Measurements from ENCODE around the gene HS6ST2. TPM values are rescaled to one million over a fixed set of nuclear protein-coding genes. Genes with fewer than 3 reads are reported as not detected.

Gene HS6ST2
- total RNA-seq, 1 donor from 2014 or later: 0.92 TPM

- no peaks in the 10 kb centered on the region for H3K27me3 ChIP-seq (ENCODE audit: low read depth)
- no peak for DNase-seq
- no peak overlapping the region for H3K27ac ChIP-seq
- no peaks in the 10 kb centered on the region for H3K4me1 ChIP-seq
- H3K9me3 ChIP-seq: no peaks in the 10 kb centered on the region
- no peak for ATAC-seq
- no peak overlapping the region for H3K4me3 ChIP-seq
- no peaks in the 10 kb centered on the region for H3K36me3 ChIP-seq
- TF ChIP-seq CTCF (IDR thresholded peaks at IDR 0.05): no peak
- intact Hi-C loops (cut with DNase I): no loop called here
These were observed 253.7 kb downstream of the HS6ST2 start for GRCh38 chrX:132704769-132705168.

- Histone ChIP-seq H3K36me3 (no peaks in the 10 kb centered on the region), H3K4me1 (no peaks in the 10 kb centered on the region), H3K27ac (no peak overlapping the region), H3K9me3 (no peaks in the 10 kb centered on the region), H3K4me3 (no peak overlapping the region), H3K27me3 (ENCODE audit: low read depth) (no peaks in the 10 kb centered on the region)
- DNase-seq: no peak
- no peak for TF ChIP-seq CTCF (IDR thresholded peaks at IDR 0.05)
- no peak for ATAC-seq
- intact Hi-C loops (cut with DNase I): no loop called here
These were observed 264.0 kb downstream of the HS6ST2 start for GRCh38 chrX:132694382-132694781.

GRCh38 chrX:132692526-132692925, 265.9 kb downstream of the HS6ST2 start:
- TF ChIP-seq CTCF (IDR thresholded peaks at IDR 0.05): no peak
- Histone ChIP-seq H3K4me3 (no peak overlapping the region), H3K27ac (no peak overlapping the region), H3K36me3 (no peaks in the 10 kb centered on the region), H3K4me1 (no peaks in the 10 kb centered on the region), H3K27me3 (ENCODE audit: low read depth) (no peaks in the 10 kb centered on the region), H3K9me3 (no peaks in the 10 kb centered on the region)
- ATAC-seq (no peak), DNase-seq (no peak)
- intact Hi-C loops (cut with DNase I): no loop called here

GRCh38 chrX:132692066-132692465, 266.4 kb downstream of the HS6ST2 start:
- ATAC-seq (peak; percentile 61 to 74), DNase-seq (peak; percentile 43)
- intact Hi-C loops (cut with DNase I): no loop called here
- H3K4me3 ChIP-seq: no peak overlapping the region
- no peaks in the 10 kb centered on the region for H3K9me3 ChIP-seq
- TF ChIP-seq CTCF (IDR thresholded peaks at IDR 0.05): no peak
- H3K27ac ChIP-seq: no peak overlapping the region
- H3K4me1 ChIP-seq: no peaks in the 10 kb centered on the region
- H3K27me3 ChIP-seq (ENCODE audit: low read depth): no peaks in the 10 kb centered on the region
- H3K36me3 ChIP-seq: no peaks in the 10 kb centered on the region

- ATAC-seq: no peak
- no peaks in the 10 kb centered on the region for H3K27me3 ChIP-seq (ENCODE audit: low read depth)
These were observed 268.5 kb downstream of the HS6ST2 start for GRCh38 chrX:132689612-132690563.

More at GRCh38 chrX:132689612-132690563, 268.5 kb downstream of the HS6ST2 start:
- intact Hi-C loops (cut with DNase I): no loop called here
- TF ChIP-seq CTCF (IDR thresholded peaks at IDR 0.05): no peak
- no peaks in the 10 kb centered on the region for H3K36me3 ChIP-seq
- no peaks in the 10 kb centered on the region for H3K4me1 ChIP-seq
- H3K9me3 ChIP-seq: no peaks in the 10 kb centered on the region
- H3K4me3 ChIP-seq: no peak overlapping the region
- H3K27ac ChIP-seq: no peak overlapping the region
- DNase-seq: no peak
